NCI-H2196 (cell line): Measurements from ENCODE around the gene DYNLRB1.

Source experiments
- DNase-seq: peaks from one replicate; lab custom pipeline; 2025; ENCODE audit not compliant: unreplicated experiment; lab: John Stamatoyannopoulos, UW

Gene DYNLRB1

GRCh38 chr20:34577061-34577460, 60.8 kb downstream of the DYNLRB1 start:
- no peak for DNase-seq

DNA sequence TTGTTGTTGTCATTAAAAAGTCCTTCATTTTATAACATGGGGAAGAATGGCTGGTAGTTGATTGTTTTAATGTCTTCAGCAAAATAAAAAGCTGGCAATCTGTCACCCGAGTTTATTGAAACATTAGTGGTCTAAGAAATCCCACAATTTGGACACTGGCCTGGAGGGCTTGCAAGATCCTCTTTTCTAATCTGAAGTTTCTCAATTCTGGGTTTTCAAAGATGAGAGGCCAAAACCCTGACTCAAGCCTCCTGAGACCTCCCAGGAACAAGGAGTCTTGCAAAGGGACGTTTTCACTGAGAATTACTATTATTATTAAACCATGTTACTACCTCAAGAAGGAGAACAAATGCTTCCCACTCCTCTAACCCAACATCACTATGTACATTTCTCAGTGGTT, 61.8 kb downstream of the DYNLRB1 start:
- DNase-seq = no peak

- no peak for DNase-seq
Measured at GRCh38 chr20:34578521-34578920, 62.3 kb downstream of the DYNLRB1 start.

DNA sequence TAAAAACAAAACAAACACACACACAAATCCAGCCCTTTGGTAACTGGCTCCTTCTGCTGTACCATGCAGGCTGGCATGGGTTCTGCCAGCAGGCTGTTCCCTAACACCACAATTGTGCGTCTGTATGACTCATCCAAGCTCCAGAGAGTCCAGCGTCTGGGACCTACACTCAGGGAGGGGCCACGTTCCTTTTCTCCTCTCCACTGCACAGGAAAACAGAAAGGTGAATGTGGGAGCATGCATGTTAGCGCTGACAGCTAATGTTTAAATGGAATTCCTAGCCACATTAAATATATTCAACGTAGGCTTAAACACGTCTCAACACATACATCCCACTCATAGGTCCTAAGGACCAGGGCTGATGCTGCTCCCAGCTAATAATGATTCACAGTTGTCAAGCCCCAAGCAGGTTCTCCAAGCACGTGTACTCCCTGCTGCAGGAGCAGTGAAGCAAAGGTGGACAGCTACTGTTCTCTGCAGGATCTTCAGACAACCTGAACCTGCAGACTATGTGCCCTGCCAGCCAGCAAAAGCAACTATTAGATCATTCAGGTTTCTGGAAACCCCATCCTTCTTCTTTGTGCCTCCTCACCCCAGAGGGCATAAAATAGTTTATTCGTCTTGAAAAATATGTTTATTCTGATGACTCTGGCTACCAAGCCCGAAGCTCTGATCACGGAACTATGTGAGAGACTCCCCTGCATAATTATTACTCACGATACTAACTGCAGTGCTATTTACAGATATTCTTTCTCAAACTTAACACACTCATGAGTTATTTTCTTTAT, 63.2 kb downstream of the DYNLRB1 start:
- peak; percentile 63 for DNase-seq

GRCh38 chr20:34579979-34580940, 64.0 kb downstream of the DYNLRB1 start:
- DNase-seq = peak; percentile 34

- no peak for DNase-seq
Measured at GRCh38 chr20:34581341-34582184, 65.3 kb downstream of the DYNLRB1 start.

DNA sequence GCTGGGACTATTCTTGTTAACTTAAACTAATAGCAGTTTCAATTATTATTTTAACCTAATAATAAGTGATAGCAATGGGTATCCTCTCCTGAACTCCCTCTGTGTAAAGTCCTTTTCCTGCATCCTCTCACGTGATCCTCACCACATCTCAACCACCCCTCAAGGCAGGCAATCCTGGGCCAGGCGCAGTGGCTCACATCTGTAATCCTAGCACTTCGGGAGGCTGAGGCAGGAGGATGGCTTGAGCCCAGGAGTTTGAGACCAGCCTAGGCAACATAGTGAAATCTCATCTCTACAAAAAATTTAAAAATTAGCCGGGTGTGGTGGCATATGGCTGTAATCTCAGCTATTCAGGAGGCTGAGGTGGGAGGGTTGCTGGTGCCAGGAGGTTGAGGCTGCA, 66.0 kb downstream of the DYNLRB1 start:
- no peak for DNase-seq

GRCh38 chr20:34582911-34583310, 66.7 kb downstream of the DYNLRB1 start:
- no peak for DNase-seq

DNA sequence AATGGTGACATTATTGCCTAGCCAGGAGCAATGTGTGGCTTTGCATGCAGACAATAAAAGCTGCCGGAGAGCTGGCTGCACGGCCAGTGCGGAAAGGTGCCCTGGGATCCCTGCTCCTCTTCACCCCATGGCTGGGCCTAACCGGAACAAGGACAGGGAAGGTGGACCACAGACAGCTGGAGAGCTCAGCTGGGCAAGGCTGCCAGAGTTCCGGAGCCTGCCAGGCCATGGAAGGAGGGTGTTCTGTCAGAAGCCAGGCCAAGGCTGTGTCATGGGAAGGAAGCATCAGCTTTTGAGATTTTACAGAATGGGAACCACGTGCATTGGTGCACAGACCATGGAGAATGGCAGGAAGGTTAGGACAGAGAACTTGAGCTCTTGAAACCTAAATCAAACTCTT, 67.3 kb downstream of the DYNLRB1 start:
- no peak for DNase-seq

GRCh38 chr20:34585019-34585418, 68.8 kb downstream of the DYNLRB1 start:
- DNase-seq = no peak

DNA sequence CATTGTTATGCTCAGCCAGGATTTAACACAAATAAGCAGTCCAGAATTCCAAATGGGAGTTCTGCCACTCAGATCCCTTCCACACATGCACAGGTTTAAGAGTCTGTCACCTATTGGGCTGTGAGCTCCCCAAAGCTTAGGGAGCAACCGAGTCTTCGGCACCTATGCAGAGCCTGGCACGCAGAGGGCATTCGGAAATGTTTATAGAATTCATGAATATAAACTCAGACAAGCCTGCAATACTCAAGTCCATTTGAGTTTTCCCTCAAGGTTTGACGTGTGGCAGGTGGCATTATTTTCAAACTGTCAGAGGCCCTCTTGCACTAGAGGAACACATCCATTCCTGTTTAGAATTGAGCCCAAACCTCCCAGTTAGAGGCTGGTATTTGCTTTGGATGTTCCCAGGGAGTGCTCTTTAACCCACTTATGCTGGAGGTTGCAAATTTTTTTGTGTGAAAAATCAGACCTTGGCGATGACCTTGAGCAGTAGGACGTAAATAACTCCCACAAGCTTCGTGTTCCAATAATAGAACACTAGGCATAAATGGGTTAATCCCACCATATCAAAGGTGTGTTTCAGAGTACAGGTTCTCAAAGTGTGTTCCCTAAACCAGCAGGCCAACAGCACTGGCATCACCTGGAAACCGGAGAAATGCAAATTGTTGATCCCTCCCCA, 70.4 kb downstream of the DYNLRB1 start:
- DNase-seq = no peak
